ENCODE results near the gene FAM241A. TPM values are rescaled to one million over a fixed set of nuclear protein-coding genes. Genes with fewer than 3 reads are reported as not detected.

Gene FAM241A
- total RNA-seq, 1 experiment from 2014 or later: 0.90 TPM

GRCh38 chr4:112142182-112142581, 3.1 kb upstream of the FAM241A start:
- H3K27ac ChIP-seq (ENCODE audit: low read length): no peak overlapping the region
- H3K27me3 ChIP-seq (ENCODE audit: control insufficient read depth, insufficient read depth, low read length): no peaks in the 10 kb centered on the region
- ChIA-PET POLR2A (no interaction called here), CTCF (no interaction called here)
- no peaks in the 10 kb centered on the region for H3K9me3 ChIP-seq (ENCODE audit: control insufficient read depth, insufficient read depth, low read depth, low read length)
- no peak overlapping the region for H3K4me3 ChIP-seq (ENCODE audit: low read depth in 2 of 2, low read length in 2 of 2)
- no TSS peak for BruUV-seq (replicated peaks)
- TF ChIP-seq, protein P1, sequence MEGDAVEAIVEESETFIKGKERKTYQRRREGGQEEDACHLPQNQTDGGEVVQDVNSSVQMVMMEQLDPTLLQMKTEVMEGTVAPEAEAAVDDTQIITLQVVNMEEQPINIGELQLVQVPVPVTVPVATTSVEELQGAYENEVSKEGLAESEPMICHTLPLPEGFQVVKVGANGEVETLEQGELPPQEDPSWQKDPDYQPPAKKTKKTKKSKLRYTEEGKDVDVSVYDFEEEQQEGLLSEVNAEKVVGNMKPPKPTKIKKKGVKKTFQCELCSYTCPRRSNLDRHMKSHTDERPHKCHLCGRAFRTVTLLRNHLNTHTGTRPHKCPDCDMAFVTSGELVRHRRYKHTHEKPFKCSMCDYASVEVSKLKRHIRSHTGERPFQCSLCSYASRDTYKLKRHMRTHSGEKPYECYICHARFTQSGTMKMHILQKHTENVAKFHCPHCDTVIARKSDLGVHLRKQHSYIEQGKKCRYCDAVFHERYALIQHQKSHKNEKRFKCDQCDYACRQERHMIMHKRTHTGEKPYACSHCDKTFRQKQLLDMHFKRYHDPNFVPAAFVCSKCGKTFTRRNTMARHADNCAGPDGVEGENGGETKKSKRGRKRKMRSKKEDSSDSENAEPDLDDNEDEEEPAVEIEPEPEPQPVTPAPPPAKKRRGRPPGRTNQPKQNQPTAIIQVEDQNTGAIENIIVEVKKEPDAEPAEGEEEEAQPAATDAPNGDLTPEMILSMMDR (IDR thresholded peaks at IDR 0.05): no peak
- no peak for TF ChIP-seq POLR2AphosphoS5 (IDR thresholded peaks at IDR 0.05; ENCODE audit: low read depth, low read length)
- TF ChIP-seq SIN3A (IDR thresholded peaks at IDR 0.05; ENCODE audit: borderline replicate concordance, insufficient read depth, low read depth, low read length): no peak
- no peak for TF ChIP-seq TCF7L2 (IDR thresholded peaks at IDR 0.05; ENCODE audit: low read depth, low read length)
- no peak for TF ChIP-seq REST (IDR thresholded peaks at IDR 0.05; ENCODE audit: insufficient read depth in 1 of 2, low read depth in 2 of 2, low read length in 1 of 2)
- no peaks in the 10 kb centered on the region for H3K4me1 ChIP-seq (ENCODE audit: control insufficient read depth, insufficient read depth, low read length)
- DNase-seq (ENCODE audit: low read depth, low spot score) (no peak), ATAC-seq (no peak)
- intact Hi-C loops (cut with micrococcal nuclease; ENCODE audit: unreplicated experiment) (no loop called here), in situ Hi-C loops (cut with HindIII; ENCODE audit: low pct_unique_long_range_greater_than_20kb, low sequenced_read_pairs) (no loop called here)
- H3K36me3 ChIP-seq (ENCODE audit: control insufficient read depth, insufficient read depth, low read length): no peaks in the 10 kb centered on the region

GRCh38 chr4:112143781-112144180, 1.5 kb upstream of the FAM241A start:
- intact Hi-C loops (cut with micrococcal nuclease; ENCODE audit: unreplicated experiment): no loop called here
- ATAC-seq (no peak), DNase-seq (ENCODE audit: low read depth, low spot score) (no peak)
- ChIA-PET CTCF (no interaction called here), POLR2A (no interaction called here)
- in situ Hi-C loops (cut with HindIII; ENCODE audit: low pct_unique_long_range_greater_than_20kb, low sequenced_read_pairs): no loop called here
- no peaks in the 10 kb centered on the region for H3K27me3 ChIP-seq (ENCODE audit: control insufficient read depth, insufficient read depth, low read length)
- no peak overlapping the region for H3K27ac ChIP-seq (ENCODE audit: low read length)
- no TSS peak for BruUV-seq (replicated peaks)
- no peak for TF ChIP-seq SIN3A (IDR thresholded peaks at IDR 0.05; ENCODE audit: borderline replicate concordance, insufficient read depth, low read depth, low read length)
- TF ChIP-seq POLR2AphosphoS5 (IDR thresholded peaks at IDR 0.05; ENCODE audit: low read depth, low read length): no peak
- TF ChIP-seq, protein P1 (IDR thresholded peaks at IDR 0.05): no peak
- TF ChIP-seq REST (IDR thresholded peaks at IDR 0.05; ENCODE audit: insufficient read depth in 1 of 2, low read depth in 2 of 2, low read length in 1 of 2): no peak
- TF ChIP-seq TCF7L2 (IDR thresholded peaks at IDR 0.05; ENCODE audit: low read depth, low read length): no peak
- no peaks in the 10 kb centered on the region for H3K4me1 ChIP-seq (ENCODE audit: control insufficient read depth, insufficient read depth, low read length)
- H3K36me3 ChIP-seq (ENCODE audit: control insufficient read depth, insufficient read depth, low read length): no peaks in the 10 kb centered on the region
- H3K9me3 ChIP-seq (ENCODE audit: control insufficient read depth, insufficient read depth, low read depth, low read length): no peaks in the 10 kb centered on the region
- no peak overlapping the region for H3K4me3 ChIP-seq (ENCODE audit: low read depth in 2 of 2, low read length in 2 of 2)

Measured in Panc1 (cell line).